C4-2B (cell line): ENCODE data around the gene SPOCK1.

Source experiments
- H3K27ac ChIP-seq: fragments of 450-650 bp; 2 replicates; pipeline ENCODE4 v1.5.1; 2017
- CTCF ChIP-seq: fragments of 450-650 bp; conservative IDR thresholded peaks from 2 replicates; pipeline ENCODE4 v1.5.1; 2017; ENCODE audit warnings: mild to moderate bottlenecking
- ZFX ChIP-seq: fragments of 450-650 bp; IDR thresholded peaks from 2 replicates; pipeline ENCODE4 v1.6.1; 2017

Gene SPOCK1

GRCh38 chr5:137515238-137515637 lies 16.1 kb upstream of the SPOCK1 start:
- no peak overlapping the region for H3K27ac ChIP-seq
- TF ChIP-seq CTCF (no peak), ZFX (no peak)

GRCh38 chr5:137510671-137511070 lies 11.5 kb upstream of the SPOCK1 start:
- H3K27ac ChIP-seq, result no peak overlapping the region
- TF ChIP-seq ZFX, result no peak
- no peak for TF ChIP-seq CTCF

GRCh38 chr5:137507150-137507549 lies 8.0 kb upstream of the SPOCK1 start:
- TF ChIP-seq ZFX, result no peak
- no peak for TF ChIP-seq CTCF
- no peak overlapping the region for H3K27ac ChIP-seq

- no peak overlapping the region for H3K27ac ChIP-seq
- no peak for TF ChIP-seq CTCF
- TF ChIP-seq ZFX, result no peak
These were observed 7.2 kb upstream of the SPOCK1 start for GRCh38 chr5:137506296-137506695.

- TF ChIP-seq CTCF, result no peak
- H3K27ac ChIP-seq, result no peak overlapping the region
These were observed 5.8 kb upstream of the SPOCK1 start for GRCh38 chr5:137504916-137505315.

- no peak overlapping the region for H3K27ac ChIP-seq
- TF ChIP-seq CTCF, result no peak
- TF ChIP-seq ZFX, result no peak
These were observed 4.3 kb upstream of the SPOCK1 start for GRCh38 chr5:137503456-137503855.

GRCh38 chr5:137502632-137503031 lies 3.5 kb upstream of the SPOCK1 start:
- no peak overlapping the region for H3K27ac ChIP-seq
- TF ChIP-seq ZFX, result no peak
- no peak for TF ChIP-seq CTCF
